ENCODE results near the gene ANKDD1A.

ANKDD1A gene

GRCh38 chr15:64895285-64896065 lies 16.2 kb upstream of the ANKDD1A start:
- DNase-seq (ENCODE audit: low spot score) = no peak

- DNase-seq (ENCODE audit: low spot score) = no peak
Observed at GRCh38 chr15:64896371-64897069, 15.2 kb upstream of the ANKDD1A start.

- DNase-seq (ENCODE audit: low spot score) = no peak
Observed at GRCh38 chr15:64897345-64897985, 14.2 kb upstream of the ANKDD1A start.

GRCh38 chr15:64898406-64898805 lies 13.3 kb upstream of the ANKDD1A start:
- no peak for DNase-seq (ENCODE audit: low spot score)

GRCh38 chr15:64901141-64901540 lies 10.6 kb upstream of the ANKDD1A start:
- DNase-seq (ENCODE audit: low spot score) = no peak

- DNase-seq (ENCODE audit: low spot score) = no peak
Observed at GRCh38 chr15:64901914-64902313, 9.8 kb upstream of the ANKDD1A start.

- no peak for DNase-seq (ENCODE audit: low spot score)
Observed at GRCh38 chr15:64902863-64903262, 8.8 kb upstream of the ANKDD1A start.

GRCh38 chr15:64903326-64903950 lies 8.3 kb upstream of the ANKDD1A start:
- DNase-seq (ENCODE audit: low spot score) = no peak

GRCh38 chr15:64904189-64904588 lies 7.5 kb upstream of the ANKDD1A start:
- no peak for DNase-seq (ENCODE audit: low spot score)

GRCh38 chr15:64905119-64905831 lies 6.4 kb upstream of the ANKDD1A start:
- no peak for DNase-seq (ENCODE audit: low spot score)

- DNase-seq (ENCODE audit: low spot score) = no peak
Observed at GRCh38 chr15:64905941-64906340, 5.8 kb upstream of the ANKDD1A start.

GRCh38 chr15:64906402-64906801 lies 5.3 kb upstream of the ANKDD1A start:
- no peak for DNase-seq (ENCODE audit: low spot score)

- no peak for DNase-seq (ENCODE audit: low spot score)
Observed at GRCh38 chr15:64907991-64908390, 3.7 kb upstream of the ANKDD1A start.

GRCh38 chr15:64909546-64909945 lies 2.2 kb upstream of the ANKDD1A start:
- DNase-seq (ENCODE audit: low spot score) = no peak

- peak; percentile 34 for DNase-seq (ENCODE audit: low spot score)
Observed at GRCh38 chr15:64912379-64913325, 950 bp downstream of the ANKDD1A start.

- DNase-seq (ENCODE audit: low spot score) = no peak
Observed at GRCh38 chr15:64915518-64916227, 4.0 kb downstream of the ANKDD1A start.

- no peak for DNase-seq (ENCODE audit: low spot score)
Observed at GRCh38 chr15:64916365-64916764, 4.7 kb downstream of the ANKDD1A start.

- no peak for DNase-seq (ENCODE audit: low spot score)
Observed at GRCh38 chr15:64917211-64917610, 5.5 kb downstream of the ANKDD1A start.

GRCh38 chr15:64919721-64920120 lies 8.0 kb downstream of the ANKDD1A start:
- DNase-seq (ENCODE audit: low spot score) = no peak

GRCh38 chr15:64921711-64922110 lies 10.0 kb downstream of the ANKDD1A start:
- DNase-seq (ENCODE audit: low spot score) = no peak

Measured in cerebellar cortex (tissue), 1 donor.